Liver (tissue), 3 donors: ENCODE measurements around the gene LPP.

Experiments used
- ATF3 ChIP-seq: IDR thresholded peaks from 2 replicates; pipeline ENCODE4 v1.6.1; 2016; ENCODE audit warnings: antibody characterized with exemption
- CTCF ChIP-seq: fragments of 150-350 bp; IDR thresholded peaks from 2 replicates; pipeline ENCODE4 v1.5.1; 2017; ENCODE audit warnings: improper control_type of control experiment, low read depth, low read length; ENCODE audit not compliant: missing input control
- GABPA ChIP-seq, 2 donors: IDR thresholded peaks in 1 of 2; conservative IDR thresholded peaks in 1 of 2; 2 replicates each; pipeline ENCODE4 v1.6.1; 2016; ENCODE audit warnings: antibody characterized with exemption in 2 of 2, mild to moderate bottlenecking in 1 of 2, moderate library complexity in 1 of 2
- MAX ChIP-seq: IDR thresholded peaks from 2 replicates; pipeline ENCODE4 v1.6.1; 2016; ENCODE audit warnings: antibody characterized with exemption
- REST ChIP-seq: IDR thresholded peaks from 2 replicates; pipeline ENCODE4 v1.6.1; 2016; ENCODE audit warnings: antibody characterized with exemption, mild to moderate bottlenecking
- YY1 ChIP-seq: IDR thresholded peaks from 2 replicates; pipeline ENCODE4 v1.6.1; 2016; ENCODE audit warnings: antibody characterized with exemption, mild to moderate bottlenecking
- ZBTB33 ChIP-seq: IDR thresholded peaks from 2 replicates; pipeline ENCODE4 v1.6.1; 2016; ENCODE audit warnings: antibody characterized with exemption
- donor health status: healthy.
- donor health status: healthy.

GRCh38 chr3:188662214-188662613, 508.3 kb downstream of the LPP start:
- TF ChIP-seq CTCF (no peak), REST (no peak), MAX (no peak), YY1 (no peak), ZBTB33 (no peak), ATF3 (no peak), GABPA (IDR thresholded peaks at IDR 0.05 in 1 of 2, conservative IDR thresholded peaks at IDR 0.05 in 1 of 2) (no peak)
